Neural cell (in vitro differentiated cells): Measurements from ENCODE around the gene PLD1.

ENCODE experiments used
- EP300 ChIP-seq: fragments of 450-650 bp; conservative IDR thresholded peaks from 2 replicates; pipeline ENCODE4 v1.6.1; 2014; ENCODE audit warnings: antibody characterized with exemption, mild to moderate bottlenecking, moderate library complexity; ENCODE audit not compliant: poor library complexity, severe bottlenecking
- POLR2AphosphoS5 ChIP-seq: IDR thresholded peaks from 2 replicates; pipeline ENCODE4 v1.6.1; 2012
- REST ChIP-seq: IDR thresholded peaks from 2 replicates; pipeline ENCODE4 v1.6.1; 2012; ENCODE audit warnings: borderline replicate concordance

- TF ChIP-seq REST (no peak), POLR2AphosphoS5 (no peak), EP300 (no peak)
Observed at GRCh38 chr3:171815973-171816595, 5.8 kb upstream of the PLD1 start.
